AG09309 (cell line): ENCODE measurements around the gene CCL27.
A peak's percentile ranks its signal among the peaks of the same experiment; 100 is the strongest.
"Not testable (repeated sequence)": the region's sequence is repeated elsewhere in the genome, so short reads cannot be mapped to it uniquely, and the experiment has no call there.

Source experiments
- DNase-seq: peaks from one replicate; pipeline ENCODE4 v3.0.0-alpha.2; 2010; ENCODE audit warnings: low read depth
- H3K4me3 ChIP-seq: 2 replicates; pipeline ENCODE4 v1.5.1; 2011; ENCODE audit warnings: mild to moderate bottlenecking, low read depth, low read length, moderate library complexity; ENCODE audit not compliant: control insufficient read depth
- CTCF ChIP-seq: IDR thresholded peaks from 2 replicates; pipeline ENCODE4 v1.5.1; 2011; ENCODE audit warnings: mild to moderate bottlenecking, low read depth, low read length, inconsistent platforms; ENCODE audit not compliant: insufficient read depth, control insufficient read depth; ENCODE audit errors: missing control alignments

The CCL27 gene

GRCh38 chr9:34647084-34647403 lies 15.4 kb downstream of the CCL27 start:
- peak overlapping the region; percentile 76 for H3K4me3 ChIP-seq
- no peak for DNase-seq
- TF ChIP-seq CTCF = no peak

GRCh38 chr9:34646211-34647083 lies 16.0 kb downstream of the CCL27 start, which contains the start of gene GALT:
Gene GALT (plus strand): TSS chr9:34646675. CDS start chr9:34646705, 30 bp downstream.
- peak within 1 kb of the TSS; percentile 76 for H3K4me3 ChIP-seq
- TF ChIP-seq CTCF = peak; percentile 58
- peak; percentile 46 for DNase-seq

GRCh38 chr9:34644766-34645314 lies 17.6 kb downstream of the CCL27 start:
- no peak for DNase-seq
- no peak for TF ChIP-seq CTCF
- no peak overlapping the region for H3K4me3 ChIP-seq

GRCh38 chr9:34642679-34643078 lies 19.8 kb downstream of the CCL27 start:
- no peak overlapping the region for H3K4me3 ChIP-seq
- TF ChIP-seq CTCF = no peak
- no peak for DNase-seq

GRCh38 chr9:34639322-34639721 lies 23.1 kb downstream of the CCL27 start:
- DNase-seq, H3K4me3 ChIP-seq: not testable (repeated sequence)

- no peak for DNase-seq
- no peak for TF ChIP-seq CTCF
- peak overlapping the region; percentile 93 for H3K4me3 ChIP-seq
Measured at GRCh38 chr9:34638138-34638445, 24.4 kb downstream of the CCL27 start.

GRCh38 chr9:34637356-34638137 lies 24.9 kb downstream of the CCL27 start, which contains the start of gene SIGMAR1:
Gene SIGMAR1 (minus strand): TSS chr9:34637787. CDS start chr9:34637697, 90 bp downstream.
- no peak for TF ChIP-seq CTCF
- H3K4me3 ChIP-seq = peak within 1 kb of the TSS; percentile 93
- DNase-seq = peak; percentile 63
